GM10266 (cell line): ENCODE results near the gene CACNA1C.

Experiments used
- DNase-seq: peaks from one replicate; pipeline ENCODE4 v3.0.0; 2012; ENCODE audit errors: extremely low spot score
- TF ChIP-seq, protein P1 (sequence below): IDR thresholded peaks from 2 replicates; pipeline ENCODE4 v1.5.1; 2012; ENCODE audit warnings: mild to moderate bottlenecking, low read depth; ENCODE audit not compliant: control insufficient read depth, insufficient read depth; ENCODE audit errors: missing control alignments

CACNA1C gene

DNA sequence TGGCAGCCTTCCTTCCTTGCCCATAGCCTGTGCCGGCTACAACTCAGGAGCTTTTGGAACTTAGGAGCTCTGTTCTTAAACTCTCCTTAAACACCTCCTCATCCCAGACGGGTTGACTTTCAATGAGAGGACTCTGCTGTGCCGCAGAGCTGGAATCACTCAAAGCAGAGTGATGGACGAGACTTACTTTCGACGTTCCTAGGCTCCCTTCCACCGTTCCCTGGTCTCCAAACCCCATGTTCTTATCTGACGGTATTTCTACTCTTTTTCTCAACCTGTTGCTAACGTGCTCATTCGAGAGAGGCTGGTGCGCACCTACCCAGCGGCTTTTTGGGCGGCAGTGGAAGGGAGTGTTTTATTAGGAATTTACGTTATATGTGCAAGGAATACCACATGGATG is 232.7 kb downstream of the CACNA1C start:
- TF ChIP-seq, protein P1, sequence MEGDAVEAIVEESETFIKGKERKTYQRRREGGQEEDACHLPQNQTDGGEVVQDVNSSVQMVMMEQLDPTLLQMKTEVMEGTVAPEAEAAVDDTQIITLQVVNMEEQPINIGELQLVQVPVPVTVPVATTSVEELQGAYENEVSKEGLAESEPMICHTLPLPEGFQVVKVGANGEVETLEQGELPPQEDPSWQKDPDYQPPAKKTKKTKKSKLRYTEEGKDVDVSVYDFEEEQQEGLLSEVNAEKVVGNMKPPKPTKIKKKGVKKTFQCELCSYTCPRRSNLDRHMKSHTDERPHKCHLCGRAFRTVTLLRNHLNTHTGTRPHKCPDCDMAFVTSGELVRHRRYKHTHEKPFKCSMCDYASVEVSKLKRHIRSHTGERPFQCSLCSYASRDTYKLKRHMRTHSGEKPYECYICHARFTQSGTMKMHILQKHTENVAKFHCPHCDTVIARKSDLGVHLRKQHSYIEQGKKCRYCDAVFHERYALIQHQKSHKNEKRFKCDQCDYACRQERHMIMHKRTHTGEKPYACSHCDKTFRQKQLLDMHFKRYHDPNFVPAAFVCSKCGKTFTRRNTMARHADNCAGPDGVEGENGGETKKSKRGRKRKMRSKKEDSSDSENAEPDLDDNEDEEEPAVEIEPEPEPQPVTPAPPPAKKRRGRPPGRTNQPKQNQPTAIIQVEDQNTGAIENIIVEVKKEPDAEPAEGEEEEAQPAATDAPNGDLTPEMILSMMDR, result no peak
- DNase-seq, result no peak

DNA sequence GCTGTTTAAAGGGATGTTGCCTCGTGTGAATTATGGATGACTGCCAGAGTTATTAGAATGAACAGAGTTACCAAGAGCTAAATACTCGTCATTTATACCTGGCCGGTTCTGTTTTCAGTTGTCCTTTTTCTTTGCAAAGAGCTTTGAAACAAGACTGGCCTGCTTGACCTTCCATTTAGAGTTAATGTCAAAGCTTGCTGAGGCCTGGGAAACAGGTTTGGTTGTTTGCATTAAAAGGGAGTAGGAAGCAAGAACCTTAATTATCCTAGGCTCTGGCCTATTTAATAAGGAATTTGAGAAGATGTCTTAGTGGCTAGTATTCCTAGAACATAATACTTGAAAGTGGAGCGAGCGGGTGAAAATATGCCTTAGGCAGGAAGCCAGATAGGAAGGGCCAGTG is 233.3 kb downstream of the CACNA1C start:
- TF ChIP-seq, protein P1, result no peak
- DNase-seq, result no peak

DNA sequence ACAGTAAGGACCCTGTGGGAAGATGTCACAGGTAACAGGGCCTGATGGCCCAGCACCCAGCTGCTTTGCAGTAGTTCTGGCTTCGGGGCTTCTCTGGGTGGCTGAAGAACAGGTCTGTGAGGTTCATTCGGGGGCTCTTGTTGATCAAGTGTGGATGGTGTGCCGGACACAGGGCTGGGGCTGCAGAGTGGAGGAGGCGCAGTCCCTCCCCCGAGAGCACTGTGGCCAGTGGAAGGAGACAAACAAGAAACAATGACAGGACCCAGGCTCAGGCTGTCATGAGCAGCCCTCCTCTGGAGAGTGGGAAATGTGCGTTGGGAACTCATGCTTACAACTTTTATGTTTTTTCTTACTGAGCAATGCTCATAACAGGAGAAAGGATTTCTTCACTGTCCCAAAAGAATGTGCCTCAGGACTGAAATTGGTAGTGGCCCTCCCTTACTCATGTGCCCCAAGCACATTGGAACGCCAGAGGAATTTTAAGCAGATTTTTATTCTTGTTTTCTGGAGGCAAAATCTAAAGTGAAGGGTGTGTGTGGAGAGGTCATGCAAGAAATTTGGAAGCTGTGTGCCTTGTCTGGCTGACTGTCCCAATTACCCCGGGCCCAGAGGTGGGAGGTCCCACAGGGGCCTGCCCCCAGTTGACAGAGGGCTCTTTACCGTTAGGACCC is 233.8 kb downstream of the CACNA1C start:
- DNase-seq, result no peak
- TF ChIP-seq, protein P1, result no peak

DNA sequence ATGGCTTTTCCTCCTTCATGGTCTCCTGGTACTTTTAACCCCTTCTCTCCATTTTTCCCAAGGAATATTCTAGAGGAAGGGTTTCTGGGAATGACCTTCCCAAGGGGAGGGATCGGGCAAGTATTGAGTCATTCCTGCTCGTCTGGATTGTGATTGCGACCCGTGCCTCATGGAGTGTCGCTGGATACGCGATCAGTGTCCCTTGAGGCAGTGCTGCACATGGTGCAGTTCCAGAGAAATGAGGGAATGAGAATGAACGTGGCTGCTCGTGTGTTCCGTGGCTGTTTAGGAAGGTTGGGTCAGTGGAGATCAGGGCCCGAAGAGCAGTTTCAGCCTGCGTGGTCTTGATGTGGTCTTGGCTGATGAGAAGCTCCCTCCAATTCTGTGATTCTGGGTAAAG is 234.4 kb downstream of the CACNA1C start:
- TF ChIP-seq, protein P1, result no peak
- no peak for DNase-seq

DNA sequence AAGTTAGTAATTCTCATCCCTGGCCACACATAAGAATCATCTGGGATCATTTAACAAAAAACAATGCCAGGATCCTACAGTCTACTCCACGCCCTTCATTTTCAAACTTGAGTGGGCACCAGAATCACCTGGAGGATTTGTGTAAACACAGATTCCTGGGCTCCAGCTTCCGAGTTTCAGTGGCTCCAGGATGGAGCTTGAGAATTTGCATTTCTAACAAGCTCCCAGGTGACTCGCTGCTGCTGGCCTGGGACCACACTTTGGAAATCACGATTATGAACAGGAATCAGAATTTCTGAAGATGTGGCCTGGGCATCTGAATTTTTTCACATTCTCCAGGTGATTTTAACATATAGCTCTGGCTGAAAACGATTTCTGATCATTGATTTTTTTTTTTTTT is 234.8 kb downstream of the CACNA1C start:
- DNase-seq, result no peak
- TF ChIP-seq, protein P1, result no peak

DNA sequence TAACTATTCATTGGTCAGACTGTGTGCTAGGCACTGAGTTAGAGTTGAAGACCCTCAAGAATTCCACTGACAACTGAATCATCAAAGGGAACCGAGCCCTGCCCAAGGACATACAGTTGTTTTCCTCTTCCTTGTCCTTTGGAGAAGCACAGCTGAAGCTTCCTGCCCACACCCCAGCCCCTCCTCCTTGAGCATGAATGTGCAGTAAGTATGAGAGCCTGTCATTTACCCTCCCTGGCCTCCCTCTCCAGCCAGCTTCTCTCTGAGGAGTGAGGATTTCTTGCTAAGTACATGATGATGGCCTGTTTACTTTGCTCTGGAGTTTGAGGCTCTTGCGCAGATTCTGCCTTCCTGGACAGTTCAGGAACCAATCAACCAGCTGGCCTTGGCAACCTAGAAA is 235.2 kb downstream of the CACNA1C start:
- TF ChIP-seq, protein P1, result no peak
- DNase-seq, result no peak

DNA sequence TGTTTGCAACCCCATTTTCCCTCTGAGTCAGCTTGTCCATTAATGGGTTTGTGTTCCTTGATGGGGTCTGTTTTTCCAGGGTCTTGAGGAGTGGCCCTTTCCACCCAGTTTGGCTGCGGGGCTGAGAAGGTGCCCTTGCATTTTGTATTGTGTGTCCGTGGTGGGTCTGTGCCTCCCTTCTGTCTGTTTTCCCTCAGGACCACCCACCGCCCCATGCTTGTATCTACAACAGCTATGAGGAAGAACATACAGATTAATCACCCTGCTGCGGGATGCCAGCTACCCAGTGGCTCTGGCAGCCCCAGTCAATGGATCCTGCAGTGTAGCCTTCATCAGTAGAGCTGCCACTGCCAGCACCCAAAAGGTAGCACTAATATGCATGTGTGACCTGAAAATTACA is 235.7 kb downstream of the CACNA1C start:
- no peak for DNase-seq
- TF ChIP-seq, protein P1, result no peak
